DND-41 (cell line): Measurements from ENCODE around the gene HOXC5.
"Not testable (repeated sequence)": the region's sequence is repeated elsewhere in the genome, so short reads cannot be mapped to it uniquely, and the experiment has no call there.

Experiments used
- ATAC-seq: fragments of 200-7000 bp; cut with Tn5 transposase; 3 replicates; pipeline ENCODE4 v1.9.1; 2021; ENCODE audit warnings: low read depth; ENCODE audit not compliant: insufficient read depth
- DNase-seq: peaks from one replicate; pipeline ENCODE4 v3.0.0-alpha.2; 2020
- H2AFZ ChIP-seq: 2 replicates; pipeline ENCODE4 v1.6.0; 2012; ENCODE audit warnings: low read depth, low read length
- H3K27ac ChIP-seq: 2 replicates; pipeline ENCODE4 v1.5.1; 2012; ENCODE audit warnings: low read length, inconsistent platforms
- H3K27me3 ChIP-seq: fragments of 200-600 bp; sonication (generic); 2 replicates; pipeline ENCODE4 v1.6.0; 2012; ENCODE audit warnings: low read length, mild to moderate bottlenecking, inconsistent platforms; ENCODE audit not compliant: insufficient read depth, poor library complexity
- H3K36me3 ChIP-seq: 2 replicates; pipeline ENCODE4 v1.5.1; 2012; ENCODE audit warnings: low read length, inconsistent platforms; ENCODE audit not compliant: insufficient read depth
- H3K4me1 ChIP-seq: 2 replicates; pipeline ENCODE4 v1.5.1; 2012; ENCODE audit warnings: mild to moderate bottlenecking, low read length; ENCODE audit not compliant: insufficient read depth
- H3K4me2 ChIP-seq: 2 replicates; pipeline ENCODE4 v1.6.0; 2012; ENCODE audit warnings: mild to moderate bottlenecking, moderate library complexity, low read length, inconsistent platforms; ENCODE audit not compliant: insufficient read depth
- H3K4me3 ChIP-seq, 2 experiments: fragments of 200-600 bp in 1 of 2; shearing (Covaris generic) in 1 of 2; 2 replicates each; pipeline ENCODE4 v1.5.1; 2012 to 2016; ENCODE audit warnings: inconsistent platforms in 2 of 2, low read length in 2 of 2, mild to moderate bottlenecking in 2 of 2, low read depth in 1 of 2, moderate library complexity in 1 of 2
- H3K79me2 ChIP-seq: 2 replicates; pipeline ENCODE4 v1.6.0; 2012; ENCODE audit warnings: low read length, inconsistent platforms; ENCODE audit not compliant: insufficient read depth
- H3K9ac ChIP-seq: 2 replicates; pipeline ENCODE4 v1.6.0; 2012; ENCODE audit warnings: low read depth, mild to moderate bottlenecking, inconsistent platforms, low read length, moderate library complexity
- H3K9me3 ChIP-seq: 2 replicates; pipeline ENCODE4 v1.5.1; 2012; ENCODE audit warnings: low read length, moderate library complexity, mild to moderate bottlenecking, inconsistent platforms; ENCODE audit not compliant: insufficient read depth, severe bottlenecking
- H4K20me1 ChIP-seq: 2 replicates; pipeline ENCODE4 v1.6.0; 2012; ENCODE audit warnings: low read length; ENCODE audit not compliant: insufficient read depth
- CTCF ChIP-seq: IDR thresholded peaks from 2 replicates; pipeline ENCODE4 v1.5.1; 2012; ENCODE audit warnings: borderline replicate concordance, low read length, moderate library complexity, mild to moderate bottlenecking; ENCODE audit not compliant: poor library complexity, severe bottlenecking; ENCODE audit errors: extremely low read depth
- EZH2 ChIP-seq: IDR thresholded peaks from 3 replicates; pipeline ENCODE4 v1.6.1; 2012; ENCODE audit warnings: borderline replicate concordance, low read depth, mild to moderate bottlenecking, moderate library complexity, low read length, inconsistent platforms; ENCODE audit not compliant: severe bottlenecking

HOXC5 gene

GRCh38 chr12:54071942-54072341, 39.1 kb downstream of the HOXC5 start:
- Histone ChIP-seq H3K27me3 (peaks cover 6% of the 10 kb centered on the region), H3K4me3 (no peak overlapping the region), H3K79me2 (no peaks in the 10 kb centered on the region), H3K4me2 (no peak overlapping the region), H3K27ac (no peak overlapping the region), H4K20me1 (no peaks in the 10 kb centered on the region), H3K9me3 (no peaks in the 10 kb centered on the region), H3K9ac (no peak overlapping the region), H3K36me3 (no peaks in the 10 kb centered on the region), H3K4me1 (no peaks in the 10 kb centered on the region), H2AFZ (no peak overlapping the region)
- TF ChIP-seq CTCF (no peak), EZH2 (no peak)
- ATAC-seq = no peak
- no peak for DNase-seq

- no peaks in the 10 kb centered on the region for H3K9me3 ChIP-seq
- H4K20me1 ChIP-seq = no peaks in the 10 kb centered on the region
- H3K36me3 ChIP-seq = no peaks in the 10 kb centered on the region
- H3K4me3 ChIP-seq = no peak overlapping the region
- DNase-seq = no peak
- TF ChIP-seq CTCF (no peak), EZH2 (no peak)
- H3K79me2 ChIP-seq = no peaks in the 10 kb centered on the region
- H3K4me1 ChIP-seq = no peaks in the 10 kb centered on the region
- peaks cover 4% of the 10 kb centered on the region for H3K27me3 ChIP-seq
- H3K4me2 ChIP-seq = no peak overlapping the region
- ATAC-seq = no peak
- H3K27ac ChIP-seq = no peak overlapping the region
- H2AFZ ChIP-seq = no peak overlapping the region
- H3K9ac ChIP-seq = no peak overlapping the region
These were observed 41.5 kb downstream of the HOXC5 start for GRCh38 chr12:54074308-54074707.

GRCh38 chr12:54075409-54075808, 42.6 kb downstream of the HOXC5 start:
- H4K20me1 ChIP-seq = no peaks in the 10 kb centered on the region
- H3K79me2 ChIP-seq = no peaks in the 10 kb centered on the region
- H2AFZ ChIP-seq = no peak overlapping the region
- ATAC-seq (no peak), DNase-seq (no peak)
- peaks cover 4% of the 10 kb centered on the region for H3K4me1 ChIP-seq
- H3K9me3 ChIP-seq = no peaks in the 10 kb centered on the region
- no peak overlapping the region for H3K4me3 ChIP-seq
- H3K4me2 ChIP-seq = no peak overlapping the region
- no peaks in the 10 kb centered on the region for H3K27me3 ChIP-seq
- H3K9ac ChIP-seq = no peak overlapping the region
- TF ChIP-seq CTCF = no peak
- TF ChIP-seq EZH2 = no peak
- H3K27ac ChIP-seq = no peak overlapping the region
- H3K36me3 ChIP-seq = no peaks in the 10 kb centered on the region

GRCh38 chr12:54075974-54076373, 43.1 kb downstream of the HOXC5 start:
- no peaks in the 10 kb centered on the region for H4K20me1 ChIP-seq
- H3K79me2 ChIP-seq = no peaks in the 10 kb centered on the region
- peaks cover 9% of the 10 kb centered on the region for H3K4me1 ChIP-seq
- DNase-seq = no peak
- no peak overlapping the region for H3K27ac ChIP-seq
- H3K9ac ChIP-seq = no peak overlapping the region
- H3K27me3 ChIP-seq = no peaks in the 10 kb centered on the region
- no peak overlapping the region for H2AFZ ChIP-seq
- no peaks in the 10 kb centered on the region for H3K36me3 ChIP-seq
- no peak for TF ChIP-seq CTCF
- TF ChIP-seq EZH2 = no peak
- no peak overlapping the region for H3K4me3 ChIP-seq
- ATAC-seq = no peak
- H3K9me3 ChIP-seq = no peaks in the 10 kb centered on the region
- H3K4me2 ChIP-seq = no peak overlapping the region

- not testable (repeated sequence) for ATAC-seq, H3K9ac ChIP-seq, DNase-seq, H3K36me3 ChIP-seq, H3K4me2 ChIP-seq, H3K27me3 ChIP-seq, H3K79me2 ChIP-seq, H3K9me3 ChIP-seq, H3K4me3 ChIP-seq, H4K20me1 ChIP-seq, H2AFZ ChIP-seq, H3K27ac ChIP-seq
- H3K4me1 ChIP-seq = peaks cover 14% of the 10 kb centered on the region
These were observed 45.0 kb downstream of the HOXC5 start for GRCh38 chr12:54077843-54078242.
